ENCODE measurements around the gene MAP2K5.

Gene MAP2K5

DNA sequence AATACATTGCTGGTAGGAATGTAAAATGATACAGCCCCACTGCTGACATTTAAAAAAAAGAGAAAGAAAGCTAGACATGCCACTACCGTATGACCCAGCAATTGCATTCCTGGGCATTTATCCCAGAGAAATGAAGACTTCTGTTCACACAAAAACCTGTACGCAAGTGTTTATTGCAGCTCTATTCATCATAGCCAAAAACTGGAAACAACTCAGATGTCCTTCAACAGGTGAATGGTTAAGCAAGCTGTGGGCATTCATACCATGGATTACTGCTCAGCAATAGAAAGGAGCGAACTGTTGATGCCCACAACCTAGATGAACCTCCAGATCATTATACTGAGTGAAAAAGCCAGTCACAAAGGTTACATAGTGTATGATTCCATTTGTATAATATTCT is 132.5 kb downstream of the MAP2K5 start:
- Histone ChIP-seq H3K4me2 (ENCODE audit: low read length) (no peak overlapping the region), H3K9ac (ENCODE audit: low read length) (no peak overlapping the region), H2AFZ (ENCODE audit: low read depth, low read length) (no peak overlapping the region), H3K36me3 (replicated peaks; ENCODE audit: low read depth, low read length) (no peaks in the 10 kb centered on the region), H3K27ac (ENCODE audit: low read length) (no peak overlapping the region), H3K27me3 (ENCODE audit: low read depth, low read length) (no peaks in the 10 kb centered on the region), H3K79me2 (ENCODE audit: low read length) (no peaks in the 10 kb centered on the region), H4K20me1 (ENCODE audit: insufficient read depth, low read length) (no peaks in the 10 kb centered on the region), H3K4me3 (ENCODE audit: low read length) (no peak overlapping the region), H3K9me3 (ENCODE audit: insufficient read depth, low read length) (no peaks in the 10 kb centered on the region), H3K4me1 (ENCODE audit: low read length) (no peaks in the 10 kb centered on the region)
- TF ChIP-seq, protein P1, sequence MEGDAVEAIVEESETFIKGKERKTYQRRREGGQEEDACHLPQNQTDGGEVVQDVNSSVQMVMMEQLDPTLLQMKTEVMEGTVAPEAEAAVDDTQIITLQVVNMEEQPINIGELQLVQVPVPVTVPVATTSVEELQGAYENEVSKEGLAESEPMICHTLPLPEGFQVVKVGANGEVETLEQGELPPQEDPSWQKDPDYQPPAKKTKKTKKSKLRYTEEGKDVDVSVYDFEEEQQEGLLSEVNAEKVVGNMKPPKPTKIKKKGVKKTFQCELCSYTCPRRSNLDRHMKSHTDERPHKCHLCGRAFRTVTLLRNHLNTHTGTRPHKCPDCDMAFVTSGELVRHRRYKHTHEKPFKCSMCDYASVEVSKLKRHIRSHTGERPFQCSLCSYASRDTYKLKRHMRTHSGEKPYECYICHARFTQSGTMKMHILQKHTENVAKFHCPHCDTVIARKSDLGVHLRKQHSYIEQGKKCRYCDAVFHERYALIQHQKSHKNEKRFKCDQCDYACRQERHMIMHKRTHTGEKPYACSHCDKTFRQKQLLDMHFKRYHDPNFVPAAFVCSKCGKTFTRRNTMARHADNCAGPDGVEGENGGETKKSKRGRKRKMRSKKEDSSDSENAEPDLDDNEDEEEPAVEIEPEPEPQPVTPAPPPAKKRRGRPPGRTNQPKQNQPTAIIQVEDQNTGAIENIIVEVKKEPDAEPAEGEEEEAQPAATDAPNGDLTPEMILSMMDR (IDR thresholded peaks at IDR 0.05; ENCODE audit: low read depth, low read length), result no peak
- no peak for TF ChIP-seq EZH2phosphoT487 (IDR thresholded peaks at IDR 0.05; ENCODE audit: low read depth)

DNA sequence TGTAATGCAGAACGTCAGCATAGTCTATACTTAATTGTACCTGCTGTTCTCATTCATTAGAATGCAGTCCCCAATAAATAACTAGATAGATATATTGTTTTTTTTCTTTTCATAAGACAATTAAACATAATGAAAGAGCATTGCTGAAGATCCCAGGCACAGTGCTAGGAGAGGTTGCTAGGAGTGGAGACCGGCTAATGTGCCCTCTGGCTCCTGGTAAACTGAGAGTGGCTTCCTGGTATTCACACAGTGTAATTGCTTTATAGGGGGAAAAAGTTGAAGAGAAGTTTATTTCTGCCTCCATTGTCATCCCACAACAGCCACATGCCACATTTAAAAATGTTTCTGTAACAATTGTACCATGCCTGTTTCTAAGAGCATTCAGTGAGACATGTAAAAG is 135.6 kb downstream of the MAP2K5 start:
- H3K4me1 ChIP-seq (ENCODE audit: low read length), result no peaks in the 10 kb centered on the region
- no peak overlapping the region for H2AFZ ChIP-seq (ENCODE audit: low read depth, low read length)
- no peaks in the 10 kb centered on the region for H3K36me3 ChIP-seq (replicated peaks; ENCODE audit: low read depth, low read length)
- no peak overlapping the region for H3K27ac ChIP-seq (ENCODE audit: low read length)
- H3K4me2 ChIP-seq (ENCODE audit: low read length), result no peak overlapping the region
- no peaks in the 10 kb centered on the region for H3K9me3 ChIP-seq (ENCODE audit: insufficient read depth, low read length)
- no peaks in the 10 kb centered on the region for H4K20me1 ChIP-seq (ENCODE audit: insufficient read depth, low read length)
- H3K27me3 ChIP-seq (ENCODE audit: low read depth, low read length), result no peaks in the 10 kb centered on the region
- H3K4me3 ChIP-seq (ENCODE audit: low read length), result no peak overlapping the region
- no peak overlapping the region for H3K9ac ChIP-seq (ENCODE audit: low read length)
- H3K79me2 ChIP-seq (ENCODE audit: low read length), result no peaks in the 10 kb centered on the region
- TF ChIP-seq EZH2phosphoT487 (IDR thresholded peaks at IDR 0.05; ENCODE audit: low read depth), result no peak
- TF ChIP-seq, protein P1 (IDR thresholded peaks at IDR 0.05; ENCODE audit: low read depth, low read length), result no peak

DNA sequence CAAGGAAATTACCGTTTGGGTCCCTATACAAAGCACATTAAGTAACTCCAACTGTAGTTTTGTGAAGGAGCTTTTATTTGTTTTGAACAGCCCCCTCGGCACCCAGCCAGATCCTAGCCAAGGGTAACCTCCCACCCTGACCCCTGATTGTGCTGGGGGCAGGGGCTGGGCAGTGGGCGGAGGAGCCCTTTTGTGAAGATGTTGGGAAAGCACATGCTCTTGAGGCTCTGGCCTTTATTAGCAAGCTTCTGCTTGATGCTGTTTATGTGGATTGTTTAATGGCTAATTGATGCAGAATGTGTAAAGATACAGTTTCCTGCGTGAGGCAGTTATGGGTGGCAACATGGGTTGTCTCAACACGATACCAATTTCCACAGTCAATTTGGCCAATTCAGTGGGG is 136.5 kb downstream of the MAP2K5 start:
- Histone ChIP-seq H3K27ac (ENCODE audit: low read length) (no peak overlapping the region), H3K4me2 (ENCODE audit: low read length) (no peak overlapping the region), H3K79me2 (ENCODE audit: low read length) (no peaks in the 10 kb centered on the region), H3K9ac (ENCODE audit: low read length) (no peak overlapping the region), H3K4me1 (ENCODE audit: low read length) (no peaks in the 10 kb centered on the region), H4K20me1 (ENCODE audit: insufficient read depth, low read length) (no peaks in the 10 kb centered on the region), H2AFZ (ENCODE audit: low read depth, low read length) (no peak overlapping the region), H3K36me3 (replicated peaks; ENCODE audit: low read depth, low read length) (peaks cover 4% of the 10 kb centered on the region), H3K9me3 (ENCODE audit: insufficient read depth, low read length) (0 out of 2 replicates have a peak, but pooled peaks cover under 1% of the 10 kb centered on the region), H3K27me3 (ENCODE audit: low read depth, low read length) (no peaks in the 10 kb centered on the region), H3K4me3 (ENCODE audit: low read length) (no peak overlapping the region)
- TF ChIP-seq EZH2phosphoT487 (IDR thresholded peaks at IDR 0.05; ENCODE audit: low read depth), result no peak
- TF ChIP-seq, protein P1 (IDR thresholded peaks at IDR 0.05; ENCODE audit: low read depth, low read length), result no peak

DNA sequence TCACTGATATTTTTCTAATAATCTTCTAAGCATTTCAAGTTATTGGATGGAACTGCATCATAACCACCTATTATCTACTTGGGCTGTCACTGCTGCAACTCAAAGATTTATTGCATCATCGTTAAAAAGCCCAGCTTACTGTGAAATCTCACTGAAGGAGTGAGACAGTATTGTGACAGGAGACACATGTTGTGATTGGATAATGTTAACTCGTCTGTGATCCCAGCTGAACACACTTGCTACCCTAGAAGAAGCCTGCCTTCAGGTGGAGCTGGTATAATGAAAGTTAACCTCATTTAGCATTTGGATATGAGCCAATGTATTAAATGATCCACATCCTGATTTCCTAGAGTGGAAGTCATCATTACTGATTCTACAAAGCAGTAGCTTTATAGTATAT is 138.1 kb downstream of the MAP2K5 start:
- Histone ChIP-seq H3K4me3 (ENCODE audit: low read length) (no peak overlapping the region), H3K4me1 (ENCODE audit: low read length) (no peaks in the 10 kb centered on the region), H3K9me3 (ENCODE audit: insufficient read depth, low read length) (peaks cover 12% of the 10 kb centered on the region; the same call in 1 of the 2 replicates), H3K27me3 (ENCODE audit: low read depth, low read length) (no peaks in the 10 kb centered on the region), H3K4me2 (ENCODE audit: low read length) (no peak overlapping the region), H3K27ac (ENCODE audit: low read length) (no peak overlapping the region), H3K79me2 (ENCODE audit: low read length) (no peaks in the 10 kb centered on the region), H2AFZ (ENCODE audit: low read depth, low read length) (no peak overlapping the region), H3K9ac (ENCODE audit: low read length) (no peak overlapping the region), H3K36me3 (replicated peaks; ENCODE audit: low read depth, low read length) (peaks cover 9% of the 10 kb centered on the region), H4K20me1 (ENCODE audit: insufficient read depth, low read length) (no peaks in the 10 kb centered on the region)
- TF ChIP-seq, protein P1 (IDR thresholded peaks at IDR 0.05; ENCODE audit: low read depth, low read length), result no peak
- no peak for TF ChIP-seq EZH2phosphoT487 (IDR thresholded peaks at IDR 0.05; ENCODE audit: low read depth)

Data from OCI-LY3 (cell line).